SU-DHL-6 (cell line): Measurements from ENCODE around the gene TRPM3.

Source experiments
- CTCF ChIP-seq: fragments of 200-600 bp; sonication (generic); IDR thresholded peaks from one replicate; pipeline ENCODE4 v1.5.1; 2017; ENCODE audit warnings: antibody characterized with exemption, mild to moderate bottlenecking, low read length, moderate library complexity; ENCODE audit not compliant: insufficient read depth, poor library complexity, severe bottlenecking
- EZH2phosphoT487 ChIP-seq: fragments of 200-600 bp; sonication (generic), shearing (Covaris generic); conservative IDR thresholded peaks from 2 replicates; pipeline ENCODE4 v1.6.1; 2018; ENCODE audit warnings: mild to moderate bottlenecking, antibody characterized with exemption, low read length, moderate library complexity, mixed read lengths

GRCh38 chr9:70553707-70554673 is 567.4 kb downstream of the TRPM3 start:
- TF ChIP-seq CTCF (no peak), EZH2phosphoT487 (no peak)
